ENCODE measurements around the gene CHRDL1.

CHRDL1 gene

DNA sequence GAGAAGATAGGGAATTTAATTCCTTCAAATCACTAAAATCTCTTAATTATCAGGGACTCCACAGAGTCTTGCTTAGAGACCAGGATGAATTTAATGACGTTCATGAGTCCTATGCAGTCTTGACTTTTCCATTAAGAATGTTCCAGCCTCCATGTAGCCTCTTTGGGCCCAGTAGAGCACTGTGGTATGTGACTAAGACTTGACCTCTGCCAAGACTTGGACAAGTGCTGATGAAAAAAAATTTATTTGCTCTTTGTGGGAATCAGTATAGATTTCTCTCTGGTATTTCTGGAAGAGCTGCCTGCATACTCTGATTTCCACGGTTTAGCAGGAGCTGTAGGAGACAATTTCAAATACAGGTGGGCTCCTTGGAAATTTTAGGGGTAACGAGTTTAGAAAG lies 40.6 kb downstream of the CHRDL1 start:
- Histone ChIP-seq H3K9me3 (peaks cover 0 to 4% (median 0%) of the 10 kb centered on the region in 3 donors), H3K27ac (no peak overlapping the region), H3K4me1 (no peaks in the 10 kb centered on the region), H3K4me3 (no peak overlapping the region), H3K27me3 (no peaks in the 10 kb centered on the region), H3K36me3 (no peaks in the 10 kb centered on the region)
- intact Hi-C loops (cut with DNase I; ENCODE audit: low total_unique reads) = no loop called here
- DNase-seq = no peak
- TF ChIP-seq, protein P1, sequence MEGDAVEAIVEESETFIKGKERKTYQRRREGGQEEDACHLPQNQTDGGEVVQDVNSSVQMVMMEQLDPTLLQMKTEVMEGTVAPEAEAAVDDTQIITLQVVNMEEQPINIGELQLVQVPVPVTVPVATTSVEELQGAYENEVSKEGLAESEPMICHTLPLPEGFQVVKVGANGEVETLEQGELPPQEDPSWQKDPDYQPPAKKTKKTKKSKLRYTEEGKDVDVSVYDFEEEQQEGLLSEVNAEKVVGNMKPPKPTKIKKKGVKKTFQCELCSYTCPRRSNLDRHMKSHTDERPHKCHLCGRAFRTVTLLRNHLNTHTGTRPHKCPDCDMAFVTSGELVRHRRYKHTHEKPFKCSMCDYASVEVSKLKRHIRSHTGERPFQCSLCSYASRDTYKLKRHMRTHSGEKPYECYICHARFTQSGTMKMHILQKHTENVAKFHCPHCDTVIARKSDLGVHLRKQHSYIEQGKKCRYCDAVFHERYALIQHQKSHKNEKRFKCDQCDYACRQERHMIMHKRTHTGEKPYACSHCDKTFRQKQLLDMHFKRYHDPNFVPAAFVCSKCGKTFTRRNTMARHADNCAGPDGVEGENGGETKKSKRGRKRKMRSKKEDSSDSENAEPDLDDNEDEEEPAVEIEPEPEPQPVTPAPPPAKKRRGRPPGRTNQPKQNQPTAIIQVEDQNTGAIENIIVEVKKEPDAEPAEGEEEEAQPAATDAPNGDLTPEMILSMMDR (IDR thresholded peaks at IDR 0.05) = no peak

DNA sequence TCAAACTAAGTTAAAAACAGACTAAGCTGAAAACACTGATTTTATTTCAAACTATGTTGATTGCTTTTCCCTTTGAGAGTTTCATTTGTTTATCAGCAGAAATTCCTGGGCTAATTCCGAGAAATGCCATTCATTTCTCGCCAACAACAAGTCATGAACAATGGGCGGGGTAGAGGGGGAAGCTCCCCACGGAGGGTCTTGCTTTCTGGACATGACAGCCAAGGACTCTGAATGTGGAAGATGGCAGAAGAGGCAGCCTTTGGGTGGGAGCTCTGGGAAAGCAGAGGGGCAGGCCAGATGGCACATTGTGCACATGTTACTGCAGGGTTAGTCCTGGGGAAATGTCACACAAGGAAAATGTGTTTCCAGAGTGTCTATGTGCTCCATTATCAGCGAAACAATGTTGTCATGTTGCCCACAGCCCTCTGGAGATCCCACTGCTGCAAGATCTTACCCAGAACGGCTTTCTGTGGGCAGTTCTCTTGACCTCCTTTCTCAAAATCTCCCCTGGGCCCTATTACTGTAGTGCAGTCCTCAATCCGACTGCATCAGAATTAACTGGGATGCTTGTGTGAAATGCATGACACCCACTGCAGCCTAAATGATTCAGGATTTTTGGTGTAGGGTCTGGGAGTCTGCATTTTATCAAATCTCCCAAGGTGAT lies 45.0 kb downstream of the CHRDL1 start:
- Histone ChIP-seq H3K36me3 (no peaks in the 10 kb centered on the region), H3K27ac (no peak overlapping the region), H3K9me3 (no peaks in the 10 kb centered on the region), H3K27me3 (no peaks in the 10 kb centered on the region), H3K4me3 (no peak overlapping the region), H3K4me1 (no peaks in the 10 kb centered on the region)
- no peak for DNase-seq
- TF ChIP-seq, protein P1 (IDR thresholded peaks at IDR 0.05) = no peak
- intact Hi-C loops (cut with DNase I; ENCODE audit: low total_unique reads) = no loop called here

DNA sequence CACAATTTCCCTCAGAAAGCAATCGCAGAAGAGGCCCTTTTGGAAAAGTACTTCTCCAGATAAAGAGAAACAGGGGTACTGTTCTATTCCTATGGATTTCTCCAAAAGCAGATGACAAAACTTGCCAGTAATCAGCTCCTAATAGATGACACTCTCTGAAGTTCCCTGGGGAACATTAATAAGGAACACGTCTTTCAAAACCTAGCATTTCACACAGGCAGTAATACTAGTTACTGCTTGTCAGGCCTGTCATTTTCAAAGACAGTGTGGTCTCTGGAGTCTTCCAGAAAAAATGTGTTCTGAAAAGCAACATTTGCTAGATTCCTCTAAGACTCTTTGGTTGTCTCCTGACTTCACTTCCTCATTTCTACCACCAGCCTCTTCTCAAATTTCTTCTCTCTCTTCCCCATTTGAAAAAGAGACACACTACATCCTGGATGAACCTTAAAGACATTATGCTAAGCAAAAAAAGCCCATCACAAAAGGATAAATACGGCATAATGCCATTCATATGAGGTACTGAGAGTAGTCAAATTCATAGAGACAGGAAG lies 47.3 kb downstream of the CHRDL1 start:
- intact Hi-C loops (cut with DNase I; ENCODE audit: low total_unique reads) = no loop called here
- Histone ChIP-seq H3K4me3 (no peak overlapping the region), H3K36me3 (no peaks in the 10 kb centered on the region), H3K27me3 (no peaks in the 10 kb centered on the region), H3K9me3 (no peaks in the 10 kb centered on the region), H3K4me1 (no peaks in the 10 kb centered on the region), H3K27ac (no peak overlapping the region)
- no peak for DNase-seq
- TF ChIP-seq, protein P1 (IDR thresholded peaks at IDR 0.05) = no peak

DNA sequence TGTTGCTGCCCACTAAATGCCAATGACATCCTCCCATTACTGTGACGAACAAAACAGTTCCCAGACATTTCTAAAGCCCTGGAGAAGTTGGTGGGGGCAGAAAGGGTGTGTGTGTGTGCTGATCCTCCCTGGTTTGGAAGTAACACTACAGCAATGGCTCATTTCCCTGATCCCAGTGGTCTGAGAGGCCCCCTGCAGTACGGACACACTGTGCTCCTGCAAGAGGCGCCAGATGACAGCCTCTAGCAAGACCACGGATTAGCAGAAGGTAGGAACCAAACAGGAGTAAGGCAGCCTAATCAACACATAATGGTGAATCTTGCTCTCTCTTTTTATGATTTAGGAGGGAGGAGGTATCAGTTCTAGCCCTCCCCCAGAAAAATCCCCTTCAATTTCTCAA lies 49.6 kb downstream of the CHRDL1 start:
- H3K27ac ChIP-seq = no peak overlapping the region
- no peak for DNase-seq
- no peaks in the 10 kb centered on the region for H3K9me3 ChIP-seq
- H3K36me3 ChIP-seq = no peaks in the 10 kb centered on the region
- H3K4me3 ChIP-seq = no peak overlapping the region
- no peaks in the 10 kb centered on the region for H3K4me1 ChIP-seq
- no peaks in the 10 kb centered on the region for H3K27me3 ChIP-seq
- intact Hi-C loops (cut with DNase I; ENCODE audit: low total_unique reads) = no loop called here
- TF ChIP-seq, protein P1 (IDR thresholded peaks at IDR 0.05) = no peak

DNA sequence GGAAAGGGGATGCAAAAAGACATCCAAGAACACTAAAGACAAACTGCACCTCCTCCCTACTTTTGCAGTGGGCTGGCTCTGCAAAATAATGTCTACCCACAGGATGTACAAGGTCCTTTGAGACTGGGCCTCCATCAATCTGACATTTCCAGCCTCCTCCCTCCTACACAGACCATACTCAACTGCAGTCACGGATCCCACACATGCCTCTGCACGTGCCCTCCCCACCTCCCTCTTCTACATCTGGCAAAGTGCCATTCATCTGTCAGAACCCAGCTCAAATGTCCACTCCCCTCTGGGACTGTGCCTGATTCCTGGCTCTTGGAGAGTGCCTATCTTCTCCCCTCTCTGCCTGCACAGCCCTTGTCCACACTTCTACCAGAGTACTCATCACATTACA lies 50.3 kb downstream of the CHRDL1 start:
- H3K36me3 ChIP-seq = no peaks in the 10 kb centered on the region
- intact Hi-C loops (cut with DNase I; ENCODE audit: low total_unique reads) = no loop called here
- no peak overlapping the region for H3K4me3 ChIP-seq
- TF ChIP-seq, protein P1 (IDR thresholded peaks at IDR 0.05) = no peak
- no peaks in the 10 kb centered on the region for H3K4me1 ChIP-seq
- H3K27ac ChIP-seq = no peak overlapping the region
- no peaks in the 10 kb centered on the region for H3K27me3 ChIP-seq
- no peak for DNase-seq
- no peaks in the 10 kb centered on the region for H3K9me3 ChIP-seq
